ENCODE data around the gene GOLGA2.

Gene GOLGA2

DNA sequence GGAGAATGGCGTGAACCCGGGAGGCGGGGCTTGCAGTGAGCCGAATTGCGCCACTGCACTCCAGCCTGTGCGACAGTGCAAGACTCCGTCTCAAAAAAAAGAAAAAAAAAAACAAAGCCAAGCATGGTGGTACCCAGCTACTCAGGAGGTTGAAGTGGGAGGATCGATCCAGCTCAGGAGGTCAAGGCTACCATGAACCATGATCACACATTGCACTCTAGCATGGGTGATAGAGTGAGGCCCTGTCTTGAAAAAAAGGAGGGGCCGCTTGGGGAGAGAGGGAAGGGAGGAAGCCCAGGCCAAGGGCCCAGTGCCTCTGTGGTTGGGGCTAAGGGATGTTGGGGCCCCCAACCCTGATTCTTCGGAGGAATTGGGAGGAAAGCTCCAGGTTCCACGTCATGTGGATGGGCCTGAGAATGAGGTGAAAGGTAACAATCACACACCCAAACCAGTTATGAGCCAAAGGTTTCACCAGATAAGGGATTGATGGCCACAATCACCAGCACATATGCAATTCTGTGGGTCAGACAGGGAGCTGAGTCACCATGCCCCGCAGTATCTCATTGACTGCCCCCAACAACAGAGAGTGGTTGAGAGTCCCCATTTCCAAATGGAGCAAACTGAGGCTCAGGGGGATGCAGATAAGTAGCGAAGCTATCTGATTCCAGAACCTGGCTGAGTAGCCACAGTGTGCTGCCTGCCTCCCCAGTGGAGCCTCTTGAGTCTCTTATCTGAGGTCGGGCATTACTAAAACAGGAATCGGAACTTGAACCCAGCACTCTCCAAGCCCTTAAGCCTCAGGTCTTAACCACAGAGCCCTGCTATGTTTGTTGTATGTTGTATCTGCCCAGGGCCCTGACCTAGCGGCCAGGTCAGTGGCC lies 20.8 kb upstream of the GOLGA2 start:
- Histone ChIP-seq H3K27me3 (ENCODE audit: insufficient read depth, low read depth, severe bottlenecking) (no peaks in the 10 kb centered on the region), H3K4me3 (ENCODE audit: low read depth, low read length) (no peak overlapping the region), H3K27ac (no peak overlapping the region), H3K9me3 (ENCODE audit: severe bottlenecking) (no peaks in the 10 kb centered on the region), H3K36me3 (peaks cover 9% of the 10 kb centered on the region)
- TF ChIP-seq, protein P1, sequence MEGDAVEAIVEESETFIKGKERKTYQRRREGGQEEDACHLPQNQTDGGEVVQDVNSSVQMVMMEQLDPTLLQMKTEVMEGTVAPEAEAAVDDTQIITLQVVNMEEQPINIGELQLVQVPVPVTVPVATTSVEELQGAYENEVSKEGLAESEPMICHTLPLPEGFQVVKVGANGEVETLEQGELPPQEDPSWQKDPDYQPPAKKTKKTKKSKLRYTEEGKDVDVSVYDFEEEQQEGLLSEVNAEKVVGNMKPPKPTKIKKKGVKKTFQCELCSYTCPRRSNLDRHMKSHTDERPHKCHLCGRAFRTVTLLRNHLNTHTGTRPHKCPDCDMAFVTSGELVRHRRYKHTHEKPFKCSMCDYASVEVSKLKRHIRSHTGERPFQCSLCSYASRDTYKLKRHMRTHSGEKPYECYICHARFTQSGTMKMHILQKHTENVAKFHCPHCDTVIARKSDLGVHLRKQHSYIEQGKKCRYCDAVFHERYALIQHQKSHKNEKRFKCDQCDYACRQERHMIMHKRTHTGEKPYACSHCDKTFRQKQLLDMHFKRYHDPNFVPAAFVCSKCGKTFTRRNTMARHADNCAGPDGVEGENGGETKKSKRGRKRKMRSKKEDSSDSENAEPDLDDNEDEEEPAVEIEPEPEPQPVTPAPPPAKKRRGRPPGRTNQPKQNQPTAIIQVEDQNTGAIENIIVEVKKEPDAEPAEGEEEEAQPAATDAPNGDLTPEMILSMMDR (IDR thresholded peaks at IDR 0.05; ENCODE audit: low read depth, low read length) = no peak
- DNase-seq = no peak

DNA sequence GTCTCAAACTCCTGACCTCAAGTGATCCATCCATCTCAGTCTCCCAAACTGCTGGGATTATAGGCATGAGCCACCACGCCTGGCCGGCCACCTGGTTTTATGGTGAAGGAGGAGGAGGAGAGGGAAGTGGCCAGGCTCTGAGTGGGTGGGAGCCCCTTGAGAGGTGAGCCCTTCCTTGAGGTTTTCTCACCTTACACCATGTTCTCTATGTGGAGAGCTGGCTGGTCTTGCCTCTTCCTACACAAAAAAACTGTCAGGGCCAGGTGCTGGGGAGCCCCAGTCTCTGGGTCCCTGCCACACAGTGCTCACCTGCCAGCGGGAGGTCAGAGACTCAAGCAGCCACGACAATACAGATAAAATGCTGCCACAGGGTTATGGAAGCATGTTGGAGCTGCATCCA lies 18.3 kb upstream of the GOLGA2 start:
- Histone ChIP-seq H3K9me3 (ENCODE audit: severe bottlenecking) (no peaks in the 10 kb centered on the region), H3K27me3 (ENCODE audit: insufficient read depth, low read depth, severe bottlenecking) (no peaks in the 10 kb centered on the region), H3K27ac (no peak overlapping the region), H3K36me3 (peaks cover 15% of the 10 kb centered on the region), H3K4me3 (ENCODE audit: low read depth, low read length) (no peak overlapping the region)
- TF ChIP-seq, protein P1 (IDR thresholded peaks at IDR 0.05; ENCODE audit: low read depth, low read length) = no peak
- DNase-seq = no peak

DNA sequence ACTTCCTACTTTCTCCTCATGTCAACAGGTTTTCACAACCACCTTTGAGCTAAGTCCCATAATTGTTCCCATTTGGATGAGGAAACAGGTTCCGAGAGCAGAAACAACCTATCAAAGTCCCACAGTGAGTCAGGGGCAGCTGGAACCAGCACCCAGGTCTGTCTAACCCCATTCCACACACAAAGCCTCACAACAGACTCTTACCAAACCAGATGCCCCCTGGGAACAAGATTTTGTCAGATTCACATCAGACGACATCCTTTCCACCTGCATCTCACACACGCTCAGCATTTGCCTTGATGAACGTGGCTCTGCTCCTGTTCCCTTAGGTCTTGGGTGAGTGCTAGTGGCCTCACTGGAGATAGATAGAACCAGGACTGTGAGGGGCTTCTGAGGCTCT lies 17.3 kb upstream of the GOLGA2 start:
- TF ChIP-seq, protein P1 (IDR thresholded peaks at IDR 0.05; ENCODE audit: low read depth, low read length) = no peak
- DNase-seq = no peak
- H3K27ac ChIP-seq = no peak overlapping the region

DNA sequence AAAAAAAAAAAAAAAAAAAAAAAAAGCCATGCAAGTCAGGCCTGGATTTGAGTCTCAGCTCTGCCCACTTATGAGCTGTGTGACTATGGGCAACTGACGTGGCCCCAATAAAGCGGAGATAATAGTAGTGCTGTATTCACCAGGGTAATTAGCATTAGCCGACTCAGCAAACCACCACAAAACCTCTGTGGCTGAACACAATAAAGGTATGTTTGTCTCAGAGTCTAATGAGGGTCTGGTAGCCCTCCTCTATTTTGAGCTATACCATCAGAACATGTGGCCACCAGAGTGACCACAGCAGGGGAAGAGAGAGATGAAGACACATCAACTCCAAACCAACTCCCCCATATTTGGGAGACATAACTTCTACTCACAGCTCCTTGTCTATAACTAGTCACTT lies 16.2 kb upstream of the GOLGA2 start:
- DNase-seq = no peak
- no peak overlapping the region for H3K4me3 ChIP-seq (ENCODE audit: low read depth, low read length)
- H3K36me3 ChIP-seq = peaks cover 32% of the 10 kb centered on the region
- TF ChIP-seq, protein P1 (IDR thresholded peaks at IDR 0.05; ENCODE audit: low read depth, low read length) = no peak
- no peaks in the 10 kb centered on the region for H3K27me3 ChIP-seq (ENCODE audit: insufficient read depth, low read depth, severe bottlenecking)
- H3K27ac ChIP-seq = no peak overlapping the region
- no peaks in the 10 kb centered on the region for H3K9me3 ChIP-seq (ENCODE audit: severe bottlenecking)

More for the DNA sequence above, 17.3 kb upstream of the GOLGA2 start:
- Histone ChIP-seq H3K9me3 (ENCODE audit: severe bottlenecking) (no peaks in the 10 kb centered on the region), H3K27me3 (ENCODE audit: insufficient read depth, low read depth, severe bottlenecking) (no peaks in the 10 kb centered on the region), H3K36me3 (peaks cover 26% of the 10 kb centered on the region), H3K4me3 (ENCODE audit: low read depth, low read length) (no peak overlapping the region)

DNA sequence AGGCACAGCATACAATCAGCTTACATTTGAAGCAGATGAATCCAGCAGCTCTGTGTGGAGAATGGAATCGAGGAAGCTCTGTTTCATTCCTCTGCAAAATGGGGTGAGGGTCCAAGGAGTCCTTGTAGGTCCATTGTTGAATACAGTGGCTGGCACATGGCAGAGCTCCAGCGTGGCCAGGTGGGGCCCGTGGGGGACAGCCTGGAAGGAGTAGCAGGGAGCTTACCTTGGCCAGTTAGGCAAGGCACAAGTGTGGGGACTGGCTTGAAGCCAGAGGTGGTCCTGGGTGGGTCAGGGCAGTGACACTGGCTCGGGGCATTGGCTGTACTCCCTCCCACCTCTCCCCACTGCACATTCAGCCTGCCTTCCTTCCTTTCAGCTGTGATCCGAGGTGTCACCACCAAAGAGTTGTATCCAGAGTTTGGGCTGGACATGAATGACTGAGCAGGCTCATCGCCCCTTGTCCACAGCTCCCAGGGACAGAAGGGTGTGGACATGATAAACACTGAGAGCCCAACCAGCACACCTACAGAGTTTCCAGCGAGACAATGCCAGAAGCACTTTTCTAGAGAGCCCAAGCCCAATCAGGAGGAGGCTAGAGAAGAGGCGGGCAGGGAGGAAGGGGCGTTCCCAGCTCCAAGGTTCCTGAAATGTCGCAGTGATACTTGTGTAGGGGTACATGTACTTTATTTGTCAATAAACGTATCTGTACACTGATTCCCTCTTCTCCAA lies 12.6 kb upstream of the GOLGA2 start:
- no peak for DNase-seq
- H3K36me3 ChIP-seq = peaks cover 49% of the 10 kb centered on the region
- no peaks in the 10 kb centered on the region for H3K9me3 ChIP-seq (ENCODE audit: severe bottlenecking)
- no peak overlapping the region for H3K4me3 ChIP-seq (ENCODE audit: low read depth, low read length)
- TF ChIP-seq, protein P1 (IDR thresholded peaks at IDR 0.05; ENCODE audit: low read depth, low read length) = no peak
- no peak overlapping the region for H3K27ac ChIP-seq
- no peaks in the 10 kb centered on the region for H3K27me3 ChIP-seq (ENCODE audit: insufficient read depth, low read depth, severe bottlenecking)

Data from WERI-Rb-1 (cell line).